Lung (tissue), 12 donors: ENCODE measurements around the gene SGCA. TPM values are rescaled to one million over a fixed set of nuclear protein-coding genes. Genes with fewer than 3 reads are reported as not detected.

ENCODE experiments used
- ATAC-seq: fragments of 200-7000 bp; cut with Tn5 transposase; one replicate; pipeline ENCODE4 v1.9.1; 2020; ENCODE audit warnings: moderate number of reproducible peaks; ENCODE audit not compliant: insufficient read depth, low FRiP score
- DNase-seq, 3 donors: peaks; one replicate each; pipeline ENCODE4 v3.0.0-alpha.2; 2013 to 2017
- H3K27ac ChIP-seq, 2 donors: one replicate each; pipeline ENCODE4 v1.5.1; 2013; ENCODE audit warnings: mild to moderate bottlenecking in 2 of 2, moderate library complexity in 2 of 2, control low read depth in 1 of 2, inconsistent platforms in 1 of 2, low read depth in 1 of 2, low read length in 1 of 2
- H3K27me3 ChIP-seq, 3 donors: one replicate each; pipeline ENCODE4 v1.5.1; 2013; ENCODE audit warnings: low read length in 2 of 3; ENCODE audit not compliant: control insufficient read depth in 3 of 3, insufficient read depth in 3 of 3
- H3K36me3 ChIP-seq, 4 donors: one replicate each; pipeline ENCODE4 v1.5.1; 2013; ENCODE audit warnings: low read length in 4 of 4, mild to moderate bottlenecking in 1 of 4, moderate library complexity in 1 of 4; ENCODE audit not compliant: control insufficient read depth in 4 of 4, insufficient read depth in 4 of 4
- H3K4me1 ChIP-seq, 5 donors: one replicate each; pipeline ENCODE4 v1.5.1; 2013; ENCODE audit warnings: low read length in 5 of 5, mild to moderate bottlenecking in 2 of 5, moderate library complexity in 1 of 5; ENCODE audit not compliant: control insufficient read depth in 5 of 5, insufficient read depth in 5 of 5
- H3K4me3 ChIP-seq: one replicate; pipeline ENCODE4 v1.5.1; 2013; ENCODE audit warnings: mild to moderate bottlenecking, control low read depth, moderate library complexity
- H3K9ac ChIP-seq, 2 donors: one replicate each; pipeline ENCODE4 v1.5.1; 2013; ENCODE audit warnings: low read length in 2 of 2, control low read depth in 1 of 2; ENCODE audit not compliant: insufficient read depth in 1 of 2
- H3K9me3 ChIP-seq, 4 donors: one replicate each; pipeline ENCODE4 v1.5.1; 2013; ENCODE audit warnings: low read length in 3 of 4, mild to moderate bottlenecking in 1 of 4, moderate library complexity in 1 of 4; ENCODE audit not compliant: control insufficient read depth in 4 of 4, insufficient read depth in 3 of 4
- WGBS, 2 donors: extraction: QIAGEN DNeasy Blood & Tissue Kit; methylation state at CpG; one replicate each; pipeline ENCODE4 v1.1.7; 2013; 5-methylcytosine and 5-hydroxymethylcytosine counted together
- polyA plus RNA-seq, 2 donors: library from polyadenylated mRNA; stranded (reverse); fragments of 200-250 nt; gene quantifications; one replicate each; pipeline ENCODE4 v1.2.1, GENCODE V29; 2013
- total RNA-seq, 2 donors: library from RNA; depleted of rRNA in 1 of 2; stranded (reverse); fragments of >200 nt in 1 of 2; gene quantifications; one replicate each; pipeline ENCODE4 v1.2.1, GENCODE V29; 2014 to 2021
- TF ChIP-seq, protein P1 (sequence below): IDR thresholded peaks from 2 replicates; pipeline ENCODE4 v1.5.1; 2012; ENCODE audit warnings: mild to moderate bottlenecking; ENCODE audit errors: control extremely low read depth, extremely low read depth
- donor health status: control.
- donor health status: control.
- donor health status: Bipolar disorder and iron deficiency.
- donor health status: healthy.
- donor health status: DM: yes; HTN: yes; CAD: no.

Gene SGCA
- total and polyA plus RNA-seq, 4 donors: 5.0 to 19.4 (median 14.0) TPM

DNA sequence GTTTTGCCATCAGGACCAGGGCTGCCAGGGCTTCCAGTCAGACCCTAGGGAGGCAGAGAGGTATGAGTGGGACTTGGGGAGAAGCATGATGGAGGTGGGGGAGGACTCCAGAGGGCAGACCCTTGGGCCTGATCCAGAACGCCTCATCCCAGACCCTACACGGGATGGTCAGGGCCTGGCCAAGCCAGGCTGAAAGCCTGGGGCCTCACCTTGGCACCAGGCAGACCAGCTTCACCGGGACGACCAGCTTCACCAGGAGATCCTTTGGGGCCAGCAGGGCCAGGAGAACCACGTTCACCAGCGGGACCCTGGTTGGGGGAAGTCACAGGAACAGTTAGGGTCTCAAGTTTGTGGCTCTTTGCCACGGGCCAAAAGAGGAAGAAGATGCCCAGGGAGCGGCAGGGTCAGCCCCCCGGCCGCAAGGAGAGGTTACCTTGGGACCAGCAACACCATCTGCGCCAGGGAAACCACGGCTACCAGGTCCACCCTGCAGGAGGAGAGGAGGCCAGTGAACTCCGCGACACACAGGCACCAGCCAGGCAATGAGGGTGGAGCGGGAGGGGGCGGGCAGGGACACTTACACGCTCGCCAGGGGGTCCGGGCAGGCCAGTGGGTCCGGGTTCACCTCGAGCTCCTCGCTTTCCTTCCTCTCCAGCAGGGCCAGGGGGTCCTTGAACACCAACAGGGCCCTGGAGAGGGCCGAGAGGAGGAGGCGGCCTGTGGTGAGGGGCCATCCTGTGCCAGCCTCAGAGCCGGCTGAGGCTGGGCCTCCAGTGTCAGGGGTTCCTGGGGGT, 28.5 kb downstream of the SGCA start:
- Histone ChIP-seq H3K9me3 (no peaks in the 10 kb centered on the region), H3K4me1 (peaks cover 0 to 30% (median 9%) of the 10 kb centered on the region in 5 donors), H3K27ac (no peak overlapping the region), H3K9ac (no peak overlapping the region), H3K27me3 (no peaks in the 10 kb centered on the region), H3K4me3 (no peak overlapping the region), H3K36me3 (peaks cover 4 to 81% (median 48%) of the 10 kb centered on the region in 4 donors)
- ATAC-seq (no peak), DNase-seq (no peak)
- 74 to 82% methylated on average over 22 to 25 of the region's 25 CpGs for WGBS, 2 donors
- TF ChIP-seq, protein P1, sequence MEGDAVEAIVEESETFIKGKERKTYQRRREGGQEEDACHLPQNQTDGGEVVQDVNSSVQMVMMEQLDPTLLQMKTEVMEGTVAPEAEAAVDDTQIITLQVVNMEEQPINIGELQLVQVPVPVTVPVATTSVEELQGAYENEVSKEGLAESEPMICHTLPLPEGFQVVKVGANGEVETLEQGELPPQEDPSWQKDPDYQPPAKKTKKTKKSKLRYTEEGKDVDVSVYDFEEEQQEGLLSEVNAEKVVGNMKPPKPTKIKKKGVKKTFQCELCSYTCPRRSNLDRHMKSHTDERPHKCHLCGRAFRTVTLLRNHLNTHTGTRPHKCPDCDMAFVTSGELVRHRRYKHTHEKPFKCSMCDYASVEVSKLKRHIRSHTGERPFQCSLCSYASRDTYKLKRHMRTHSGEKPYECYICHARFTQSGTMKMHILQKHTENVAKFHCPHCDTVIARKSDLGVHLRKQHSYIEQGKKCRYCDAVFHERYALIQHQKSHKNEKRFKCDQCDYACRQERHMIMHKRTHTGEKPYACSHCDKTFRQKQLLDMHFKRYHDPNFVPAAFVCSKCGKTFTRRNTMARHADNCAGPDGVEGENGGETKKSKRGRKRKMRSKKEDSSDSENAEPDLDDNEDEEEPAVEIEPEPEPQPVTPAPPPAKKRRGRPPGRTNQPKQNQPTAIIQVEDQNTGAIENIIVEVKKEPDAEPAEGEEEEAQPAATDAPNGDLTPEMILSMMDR: no peak

DNA sequence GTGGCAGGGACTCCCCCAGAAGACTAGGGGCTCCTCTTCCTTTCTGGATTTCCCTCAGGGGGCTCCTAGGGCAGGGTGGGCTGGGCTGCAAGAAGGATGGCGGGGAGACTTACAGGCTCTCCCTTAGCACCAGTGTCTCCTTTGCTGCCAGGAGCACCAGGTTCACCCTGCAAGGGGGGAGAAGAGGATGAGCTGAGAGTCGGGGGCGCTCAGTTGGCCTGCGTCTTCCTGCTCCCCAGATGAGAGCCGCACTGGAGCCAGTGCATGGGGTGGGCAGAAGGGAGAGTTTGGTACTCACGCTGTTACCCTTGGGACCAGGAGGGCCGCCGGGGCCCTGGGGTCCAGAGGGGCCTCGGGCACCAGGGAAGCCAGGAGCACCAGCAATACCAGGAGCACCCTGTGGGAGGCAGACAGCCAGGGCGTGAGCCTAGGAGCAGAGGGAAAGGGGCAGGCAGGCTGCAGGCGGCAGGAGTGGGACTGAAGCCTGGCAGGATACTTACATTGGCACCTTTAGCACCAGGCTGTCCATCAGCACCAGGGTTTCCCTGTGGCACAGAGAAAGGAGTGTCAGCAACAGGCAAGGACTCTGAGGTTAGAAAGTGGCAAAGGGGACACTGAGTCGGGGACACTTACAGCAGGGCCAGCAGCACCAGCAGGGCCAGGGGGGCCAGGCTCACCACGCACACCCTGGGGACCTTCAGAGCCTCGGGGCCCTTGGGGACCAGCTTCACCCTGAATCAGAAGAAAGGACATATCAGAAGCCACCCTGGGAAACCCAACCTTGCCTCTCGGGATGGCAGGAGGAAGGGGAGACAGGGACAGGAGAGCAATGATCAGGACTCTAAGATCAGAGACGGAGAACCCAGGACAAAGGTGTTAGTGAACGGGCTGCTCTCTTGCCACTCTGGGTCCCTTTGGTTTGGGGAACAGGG, 29.4 kb downstream of the SGCA start:
- Histone ChIP-seq H3K36me3 (peaks cover 4 to 77% (median 45%) of the 10 kb centered on the region in 4 donors), H3K9me3 (no peaks in the 10 kb centered on the region), H3K4me1 (peaks cover 0 to 31% (median 9%) of the 10 kb centered on the region in 5 donors), H3K27me3 (no peaks in the 10 kb centered on the region), H3K27ac (no peak overlapping the region), H3K9ac (no peak overlapping the region), H3K4me3 (no peak overlapping the region)
- TF ChIP-seq, protein P1: no peak
- ATAC-seq (no peak), DNase-seq (no peak)
- WGBS, 2 donors: 84 to 92% methylated on average over 17 of the region's 17 CpGs

DNA sequence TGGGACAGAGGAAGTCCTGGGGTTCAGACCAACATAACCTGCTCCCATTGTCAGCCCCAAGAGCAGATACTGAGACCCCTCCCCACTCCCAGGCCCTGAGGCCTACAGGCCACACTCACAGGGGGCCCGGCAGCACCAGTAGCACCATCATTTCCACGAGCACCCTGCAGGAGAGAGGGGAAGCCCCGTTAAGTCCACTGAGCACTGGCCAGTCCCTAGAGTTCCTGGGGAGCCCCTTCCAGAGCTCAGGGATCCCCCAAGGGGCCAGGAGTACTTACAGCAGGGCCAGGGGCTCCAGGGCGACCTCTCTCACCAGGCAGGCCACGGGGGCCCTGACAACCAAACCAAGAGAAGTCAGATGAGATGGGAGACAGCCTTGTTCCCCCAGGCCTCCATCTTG, 30.2 kb downstream of the SGCA start:
- H3K27me3 ChIP-seq: peaks cover 0 to under 1% (median 0%) of the 10 kb centered on the region in 3 donors
- H3K9ac ChIP-seq: no peak overlapping the region
- H3K9me3 ChIP-seq: no peaks in the 10 kb centered on the region
- no peak overlapping the region for H3K4me3 ChIP-seq
- TF ChIP-seq, protein P1: no peak
- peaks cover 4 to 70% (median 40%) of the 10 kb centered on the region in 4 donors for H3K36me3 ChIP-seq
- H3K4me1 ChIP-seq: peaks cover 0 to 31% (median 9%) of the 10 kb centered on the region in 5 donors
- ATAC-seq (no peak), DNase-seq (no peak)
- H3K27ac ChIP-seq: no peak overlapping the region
- WGBS, 2 donors: 77 to 96% methylated on average over 5 of the region's 5 CpGs
